Peyer's patch (tissue), 4 donors: Measurements from ENCODE around the gene MSH4.

ENCODE experiments used
- CTCF ChIP-seq, 6 experiments: fragments of 450-650 bp in 4 of 6; fragments of 200-600 bp in 2 of 6; sonication (generic) in 1 of 6; IDR thresholded peaks; one replicate each; pipeline ENCODE4 v1.5.1; 2017 to 2019; ENCODE audit warnings: antibody characterized with exemption in 6 of 6, mild to moderate bottlenecking in 3 of 6, moderate library complexity in 1 of 6
- POLR2A ChIP-seq, 2 donors: fragments of 450-650 bp; IDR thresholded peaks; one replicate each; pipeline ENCODE4 v1.5.1; 2017; ENCODE audit warnings: antibody characterized with exemption in 2 of 2, mild to moderate bottlenecking in 2 of 2, moderate library complexity in 2 of 2

- no peak for TF ChIP-seq CTCF (IDR thresholded peaks at IDR 0.05)
- no peak for TF ChIP-seq POLR2A (IDR thresholded peaks at IDR 0.05)
Observed at GRCh38 chr1:75855734-75856133, 59.1 kb downstream of the MSH4 start.
